ENCODE measurements around the gene DCLK1. TPM values are rescaled to one million over a fixed set of nuclear protein-coding genes. Genes with fewer than 3 reads are reported as not detected.

The DCLK1 gene
- total and polyA plus RNA-seq, 2 experiments from 2014 or later, result 0.16 to 2.9 TPM

- H3K4me2 ChIP-seq, result no peak overlapping the region
- H3K9me2 ChIP-seq (replicated peaks; ENCODE audit: insufficient read depth), result no peaks in the 10 kb centered on the region
- H3K27me3 ChIP-seq, result no peaks in the 10 kb centered on the region
- WGBS (ENCODE audit: low lambda C conversion rate, missing lambda C conversion rate), result 87% methylated on average over 3 of the region's 3 CpGs
- no peak overlapping the region for H2AFZ ChIP-seq
- no peak overlapping the region for H3K27ac ChIP-seq
- H3K9me3 ChIP-seq (ENCODE audit: low read depth), result no peaks in the 10 kb centered on the region
- H3K4me3 ChIP-seq, result no peak overlapping the region
- no peaks in the 10 kb centered on the region for H3K4me1 ChIP-seq (ENCODE audit: insufficient read depth)
- TF ChIP-seq EZH2 (IDR thresholded peaks at IDR 0.05; ENCODE audit: borderline replicate concordance), result no peak
- TF ChIP-seq, protein P1, sequence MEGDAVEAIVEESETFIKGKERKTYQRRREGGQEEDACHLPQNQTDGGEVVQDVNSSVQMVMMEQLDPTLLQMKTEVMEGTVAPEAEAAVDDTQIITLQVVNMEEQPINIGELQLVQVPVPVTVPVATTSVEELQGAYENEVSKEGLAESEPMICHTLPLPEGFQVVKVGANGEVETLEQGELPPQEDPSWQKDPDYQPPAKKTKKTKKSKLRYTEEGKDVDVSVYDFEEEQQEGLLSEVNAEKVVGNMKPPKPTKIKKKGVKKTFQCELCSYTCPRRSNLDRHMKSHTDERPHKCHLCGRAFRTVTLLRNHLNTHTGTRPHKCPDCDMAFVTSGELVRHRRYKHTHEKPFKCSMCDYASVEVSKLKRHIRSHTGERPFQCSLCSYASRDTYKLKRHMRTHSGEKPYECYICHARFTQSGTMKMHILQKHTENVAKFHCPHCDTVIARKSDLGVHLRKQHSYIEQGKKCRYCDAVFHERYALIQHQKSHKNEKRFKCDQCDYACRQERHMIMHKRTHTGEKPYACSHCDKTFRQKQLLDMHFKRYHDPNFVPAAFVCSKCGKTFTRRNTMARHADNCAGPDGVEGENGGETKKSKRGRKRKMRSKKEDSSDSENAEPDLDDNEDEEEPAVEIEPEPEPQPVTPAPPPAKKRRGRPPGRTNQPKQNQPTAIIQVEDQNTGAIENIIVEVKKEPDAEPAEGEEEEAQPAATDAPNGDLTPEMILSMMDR (IDR thresholded peaks at IDR 0.05; ENCODE audit: poor library complexity), result no peak
- TF ChIP-seq EZH2phosphoT487 (IDR thresholded peaks at IDR 0.05; ENCODE audit: low read depth, severe bottlenecking, unreplicated experiment), result no peak
- H3K79me2 ChIP-seq, result no peaks in the 10 kb centered on the region
- no peaks in the 10 kb centered on the region for H4K20me1 ChIP-seq (ENCODE audit: insufficient read depth, poor library complexity, severe bottlenecking)
- no peaks in the 10 kb centered on the region for H3K36me3 ChIP-seq (replicated peaks; ENCODE audit: insufficient read depth, low read depth)
- DNase-seq (ENCODE audit: low spot score), result no peak
Observed at GRCh38 chr13:35990196-35990595, 141.0 kb downstream of the DCLK1 start.

GRCh38 chr13:35988648-35989081 is 142.5 kb downstream of the DCLK1 start:
- no peak for TF ChIP-seq EZH2phosphoT487 (IDR thresholded peaks at IDR 0.05; ENCODE audit: low read depth, severe bottlenecking, unreplicated experiment)
- TF ChIP-seq, protein P1 (IDR thresholded peaks at IDR 0.05; ENCODE audit: poor library complexity), result no peak
- TF ChIP-seq EZH2 (IDR thresholded peaks at IDR 0.05; ENCODE audit: borderline replicate concordance), result no peak
- Histone ChIP-seq H3K9me3 (ENCODE audit: low read depth) (no peaks in the 10 kb centered on the region), H2AFZ (no peak overlapping the region), H3K9me2 (replicated peaks; ENCODE audit: insufficient read depth) (no peaks in the 10 kb centered on the region), H4K20me1 (ENCODE audit: insufficient read depth, poor library complexity, severe bottlenecking) (no peaks in the 10 kb centered on the region), H3K36me3 (replicated peaks; ENCODE audit: insufficient read depth, low read depth) (no peaks in the 10 kb centered on the region), H3K4me3 (no peak overlapping the region), H3K79me2 (no peaks in the 10 kb centered on the region), H3K27me3 (no peaks in the 10 kb centered on the region), H3K4me2 (no peak overlapping the region), H3K27ac (no peak overlapping the region), H3K4me1 (ENCODE audit: insufficient read depth) (no peaks in the 10 kb centered on the region)
- 64% methylated on average over 6 of the region's 6 CpGs for whole genome bisulfite sequencing (ENCODE audit: low lambda C conversion rate, missing lambda C conversion rate)
- no peak for DNase-seq (ENCODE audit: low spot score)

- no peaks in the 10 kb centered on the region for H3K79me2 ChIP-seq
- DNase-seq (ENCODE audit: low spot score), result no peak
- WGBS (ENCODE audit: low lambda C conversion rate, missing lambda C conversion rate), result 69% methylated on average over 18 of the region's 19 CpGs
- no peaks in the 10 kb centered on the region for H3K27me3 ChIP-seq
- H3K9me2 ChIP-seq (replicated peaks; ENCODE audit: insufficient read depth), result no peaks in the 10 kb centered on the region
- no peaks in the 10 kb centered on the region for H3K36me3 ChIP-seq (replicated peaks; ENCODE audit: insufficient read depth, low read depth)
- H3K4me3 ChIP-seq, result no peak overlapping the region
- H3K4me1 ChIP-seq (ENCODE audit: insufficient read depth), result no peaks in the 10 kb centered on the region
- no peaks in the 10 kb centered on the region for H4K20me1 ChIP-seq (ENCODE audit: insufficient read depth, poor library complexity, severe bottlenecking)
- TF ChIP-seq, protein P1 (IDR thresholded peaks at IDR 0.05; ENCODE audit: poor library complexity), result no peak
- TF ChIP-seq EZH2phosphoT487 (IDR thresholded peaks at IDR 0.05; ENCODE audit: low read depth, severe bottlenecking, unreplicated experiment) (no peak), EZH2 (IDR thresholded peaks at IDR 0.05; ENCODE audit: borderline replicate concordance) (no peak)
- no peak overlapping the region for H3K27ac ChIP-seq
- H2AFZ ChIP-seq, result no peak overlapping the region
- no peak overlapping the region for H3K4me2 ChIP-seq
- no peaks in the 10 kb centered on the region for H3K9me3 ChIP-seq (ENCODE audit: low read depth)
Observed at GRCh38 chr13:35987572-35988513, 143.3 kb downstream of the DCLK1 start.

All from hepatocyte (in vitro differentiated cells).